Skeletal muscle tissue (tissue), 4 donors: ENCODE data around the gene KCTD19. TPM values are rescaled to one million over a fixed set of nuclear protein-coding genes. Genes with fewer than 3 reads are reported as not detected.

ENCODE experiments used
- H3K27ac ChIP-seq: one replicate; pipeline ENCODE4 v1.7.0; 2013; ENCODE audit warnings: mild to moderate bottlenecking, low read depth, low read length, inconsistent platforms
- H3K27me3 ChIP-seq, 3 donors: one replicate each; pipeline ENCODE4 v1.7.0; 2013; ENCODE audit warnings: low read length in 3 of 3; ENCODE audit not compliant: control insufficient read depth in 3 of 3, insufficient read depth in 3 of 3
- H3K36me3 ChIP-seq, 3 donors: one replicate each; pipeline ENCODE4 v1.7.0; 2013; ENCODE audit warnings: low read length in 3 of 3; ENCODE audit not compliant: control insufficient read depth in 3 of 3, insufficient read depth in 3 of 3
- H3K4me1 ChIP-seq, 3 donors: one replicate each; pipeline ENCODE4 v1.7.0; 2013; ENCODE audit warnings: low read length in 3 of 3, mild to moderate bottlenecking in 3 of 3; ENCODE audit not compliant: control insufficient read depth in 3 of 3, insufficient read depth in 3 of 3
- H3K4me3 ChIP-seq, 3 donors: one replicate each; pipeline ENCODE4 v1.7.0; 2013; ENCODE audit warnings: low read length in 3 of 3
- H3K9ac ChIP-seq, 3 donors: one replicate each; pipeline ENCODE4 v1.7.0; 2013; ENCODE audit warnings: low read length in 3 of 3, mild to moderate bottlenecking in 3 of 3, moderate library complexity in 2 of 3, low read depth in 1 of 3
- H3K9me3 ChIP-seq, 3 donors: one replicate each; pipeline ENCODE4 v1.7.0; 2013; ENCODE audit warnings: low read length in 3 of 3; ENCODE audit not compliant: control insufficient read depth in 3 of 3
- total RNA-seq: library from RNA; depleted of rRNA; stranded (reverse); fragments of >200 nt; gene quantifications from one replicate; pipeline ENCODE4 v1.2.3, GENCODE V29; 2014
- donor health status: Osteomylitis.

The KCTD19 gene
- total RNA-seq, 1 donor from 2014 or later = not detected

- peaks cover 5% of the 10 kb centered on the region in 3 donors for H3K4me1 ChIP-seq
- no peak overlapping the region for H3K4me3 ChIP-seq
- H3K9me3 ChIP-seq = no peaks in the 10 kb centered on the region
- H3K36me3 ChIP-seq = no peaks in the 10 kb centered on the region
- H3K27ac ChIP-seq = no peak overlapping the region
- no peak overlapping the region for H3K9ac ChIP-seq
- peaks cover 12 to 21% (median 15%) of the 10 kb centered on the region in 3 donors for H3K27me3 ChIP-seq
Observed at GRCh38 chr16:67327743-67328142, 1.2 kb upstream of the KCTD19 start.

- Histone ChIP-seq H3K4me3 (peak overlapping the region; percentile 41 to 56 (median 56)), H3K27ac (no peak overlapping the region), H3K4me1 (peaks cover 5% of the 10 kb centered on the region in 3 donors), H3K36me3 (no peaks in the 10 kb centered on the region), H3K9ac (peak overlapping the region in 2 of 3 donors; percentile 57 to 69), H3K27me3 (peaks cover 17 to 25% (median 20%) of the 10 kb centered on the region in 3 donors), H3K9me3 (no peaks in the 10 kb centered on the region)
Observed at GRCh38 chr16:67326115-67326471, 448 bp downstream of the KCTD19 start.

GRCh38 chr16:67317853-67318252, 8.7 kb downstream of the KCTD19 start:
- Histone ChIP-seq H3K36me3 (no peaks in the 10 kb centered on the region), H3K9me3 (no peaks in the 10 kb centered on the region), H3K9ac (no peak overlapping the region), H3K27me3 (peaks cover 11 to 16% (median 12%) of the 10 kb centered on the region in 3 donors), H3K27ac (no peak overlapping the region), H3K4me3 (no peak overlapping the region), H3K4me1 (no peaks in the 10 kb centered on the region)

- Histone ChIP-seq H3K9ac (no peak overlapping the region), H3K4me1 (no peaks in the 10 kb centered on the region), H3K27ac (no peak overlapping the region), H3K36me3 (no peaks in the 10 kb centered on the region), H3K9me3 (no peaks in the 10 kb centered on the region), H3K27me3 (peaks cover 0 to 3% (median 0%) of the 10 kb centered on the region in 3 donors), H3K4me3 (no peak overlapping the region)
Observed at GRCh38 chr16:67312719-67313118, 13.8 kb downstream of the KCTD19 start.

GRCh38 chr16:67311607-67312488, 14.7 kb downstream of the KCTD19 start:
- no peak overlapping the region for H3K9ac ChIP-seq
- H3K36me3 ChIP-seq = no peaks in the 10 kb centered on the region
- H3K27ac ChIP-seq = no peak overlapping the region
- H3K4me1 ChIP-seq = no peaks in the 10 kb centered on the region
- H3K27me3 ChIP-seq = peaks cover 0 to 2% (median 0%) of the 10 kb centered on the region in 3 donors
- no peak overlapping the region for H3K4me3 ChIP-seq
- H3K9me3 ChIP-seq = no peaks in the 10 kb centered on the region

GRCh38 chr16:67310561-67310960, 16.0 kb downstream of the KCTD19 start:
- no peak overlapping the region for H3K9ac ChIP-seq
- no peaks in the 10 kb centered on the region for H3K36me3 ChIP-seq
- H3K4me1 ChIP-seq = no peaks in the 10 kb centered on the region
- no peaks in the 10 kb centered on the region for H3K9me3 ChIP-seq
- no peak overlapping the region for H3K4me3 ChIP-seq
- no peak overlapping the region for H3K27ac ChIP-seq
- H3K27me3 ChIP-seq = no peaks in the 10 kb centered on the region

- H3K36me3 ChIP-seq = no peaks in the 10 kb centered on the region
- no peak overlapping the region for H3K27ac ChIP-seq
- H3K9me3 ChIP-seq = no peaks in the 10 kb centered on the region
- H3K9ac ChIP-seq = no peak overlapping the region
- H3K27me3 ChIP-seq = no peaks in the 10 kb centered on the region
- H3K4me1 ChIP-seq = peaks cover 2 to 10% (median 8%) of the 10 kb centered on the region in 3 donors
- H3K4me3 ChIP-seq = no peak overlapping the region
Observed at GRCh38 chr16:67305216-67306071, 21.1 kb downstream of the KCTD19 start.

- Histone ChIP-seq H3K36me3 (no peaks in the 10 kb centered on the region), H3K27ac (no peak overlapping the region), H3K9ac (no peak overlapping the region), H3K4me1 (peaks cover 2 to 10% (median 8%) of the 10 kb centered on the region in 3 donors), H3K4me3 (no peak overlapping the region), H3K9me3 (no peaks in the 10 kb centered on the region), H3K27me3 (no peaks in the 10 kb centered on the region)
Observed at GRCh38 chr16:67304020-67304419, 22.5 kb downstream of the KCTD19 start.

GRCh38 chr16:67302970-67303369, 23.6 kb downstream of the KCTD19 start:
- Histone ChIP-seq H3K27ac (no peak overlapping the region), H3K4me1 (peaks cover 2 to 10% (median 8%) of the 10 kb centered on the region in 3 donors), H3K4me3 (no peak overlapping the region)

GRCh38 chr16:67302076-67302475, 24.5 kb downstream of the KCTD19 start:
- H3K4me1 ChIP-seq = peaks cover 2 to 10% (median 8%) of the 10 kb centered on the region in 3 donors
- H3K36me3 ChIP-seq = no peaks in the 10 kb centered on the region
- no peak overlapping the region for H3K27ac ChIP-seq
- H3K4me3 ChIP-seq = no peak overlapping the region
- H3K27me3 ChIP-seq = no peaks in the 10 kb centered on the region
- H3K9ac ChIP-seq = no peak overlapping the region
- no peaks in the 10 kb centered on the region for H3K9me3 ChIP-seq

More at GRCh38 chr16:67302970-67303369, 23.6 kb downstream of the KCTD19 start:
- no peaks in the 10 kb centered on the region for H3K9me3 ChIP-seq
- no peaks in the 10 kb centered on the region for H3K27me3 ChIP-seq
- H3K9ac ChIP-seq = no peak overlapping the region
- H3K36me3 ChIP-seq = no peaks in the 10 kb centered on the region
